GM10266 (cell line): Measurements from ENCODE around the gene ATN1.
"Not testable (repeated sequence)": the region's sequence is repeated elsewhere in the genome, so short reads cannot be mapped to it uniquely, and the experiment has no call there.

Experiments
- DNase-seq: peaks from one replicate; pipeline ENCODE4 v3.0.0; 2012; ENCODE audit errors: extremely low spot score
- TF ChIP-seq, protein P1 (sequence below): IDR thresholded peaks from 2 replicates; pipeline ENCODE4 v1.5.1; 2012; ENCODE audit warnings: mild to moderate bottlenecking, low read depth; ENCODE audit not compliant: control insufficient read depth, insufficient read depth; ENCODE audit errors: missing control alignments

The ATN1 gene, protein sequence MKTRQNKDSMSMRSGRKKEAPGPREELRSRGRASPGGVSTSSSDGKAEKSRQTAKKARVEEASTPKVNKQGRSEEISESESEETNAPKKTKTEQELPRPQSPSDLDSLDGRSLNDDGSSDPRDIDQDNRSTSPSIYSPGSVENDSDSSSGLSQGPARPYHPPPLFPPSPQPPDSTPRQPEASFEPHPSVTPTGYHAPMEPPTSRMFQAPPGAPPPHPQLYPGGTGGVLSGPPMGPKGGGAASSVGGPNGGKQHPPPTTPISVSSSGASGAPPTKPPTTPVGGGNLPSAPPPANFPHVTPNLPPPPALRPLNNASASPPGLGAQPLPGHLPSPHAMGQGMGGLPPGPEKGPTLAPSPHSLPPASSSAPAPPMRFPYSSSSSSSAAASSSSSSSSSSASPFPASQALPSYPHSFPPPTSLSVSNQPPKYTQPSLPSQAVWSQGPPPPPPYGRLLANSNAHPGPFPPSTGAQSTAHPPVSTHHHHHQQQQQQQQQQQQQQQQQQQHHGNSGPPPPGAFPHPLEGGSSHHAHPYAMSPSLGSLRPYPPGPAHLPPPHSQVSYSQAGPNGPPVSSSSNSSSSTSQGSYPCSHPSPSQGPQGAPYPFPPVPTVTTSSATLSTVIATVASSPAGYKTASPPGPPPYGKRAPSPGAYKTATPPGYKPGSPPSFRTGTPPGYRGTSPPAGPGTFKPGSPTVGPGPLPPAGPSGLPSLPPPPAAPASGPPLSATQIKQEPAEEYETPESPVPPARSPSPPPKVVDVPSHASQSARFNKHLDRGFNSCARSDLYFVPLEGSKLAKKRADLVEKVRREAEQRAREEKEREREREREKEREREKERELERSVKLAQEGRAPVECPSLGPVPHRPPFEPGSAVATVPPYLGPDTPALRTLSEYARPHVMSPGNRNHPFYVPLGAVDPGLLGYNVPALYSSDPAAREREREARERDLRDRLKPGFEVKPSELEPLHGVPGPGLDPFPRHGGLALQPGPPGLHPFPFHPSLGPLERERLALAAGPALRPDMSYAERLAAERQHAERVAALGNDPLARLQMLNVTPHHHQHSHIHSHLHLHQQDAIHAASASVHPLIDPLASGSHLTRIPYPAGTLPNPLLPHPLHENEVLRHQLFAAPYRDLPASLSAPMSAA (N-terminal part only)

DNA sequence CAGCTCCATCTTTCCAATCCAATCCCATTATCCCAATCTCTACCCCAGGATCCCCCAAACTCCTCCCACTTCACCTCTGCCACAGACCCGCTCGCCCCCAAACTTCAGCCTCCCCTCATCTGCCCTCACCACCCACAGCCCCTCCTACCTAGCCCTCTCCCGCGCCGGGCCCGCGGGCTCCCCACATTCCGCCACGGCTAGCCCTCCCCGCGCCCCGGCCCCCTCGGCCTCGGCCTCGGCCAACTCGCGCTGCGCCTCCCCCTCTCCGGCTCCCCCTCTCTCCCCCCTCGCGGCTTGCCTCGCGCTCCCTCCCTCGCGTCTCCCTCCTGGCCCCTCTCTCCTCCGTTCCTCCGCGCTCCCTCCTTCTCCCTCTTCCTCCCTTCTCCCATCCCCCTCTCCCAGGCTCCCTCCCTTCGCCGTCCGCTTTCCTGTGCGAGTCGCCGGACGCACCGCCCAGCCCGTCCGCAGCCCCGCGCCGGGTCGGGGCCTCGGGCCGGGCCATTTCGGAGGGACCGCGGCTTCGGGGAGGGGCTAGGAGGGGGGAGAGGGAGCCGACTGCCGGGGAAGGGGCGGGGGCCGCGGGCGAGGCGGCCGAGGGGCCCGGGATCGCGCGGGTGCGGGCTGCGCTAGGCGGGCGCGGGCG is at the start of gene ATN1:
Gene ATN1 (plus strand): TSS at position 581 of the 643 bp plus-strand sequence. CDS start 6,043 bp downstream, outside the sequence.
- DNase-seq, result peak; percentile 81
- TF ChIP-seq, protein P1, sequence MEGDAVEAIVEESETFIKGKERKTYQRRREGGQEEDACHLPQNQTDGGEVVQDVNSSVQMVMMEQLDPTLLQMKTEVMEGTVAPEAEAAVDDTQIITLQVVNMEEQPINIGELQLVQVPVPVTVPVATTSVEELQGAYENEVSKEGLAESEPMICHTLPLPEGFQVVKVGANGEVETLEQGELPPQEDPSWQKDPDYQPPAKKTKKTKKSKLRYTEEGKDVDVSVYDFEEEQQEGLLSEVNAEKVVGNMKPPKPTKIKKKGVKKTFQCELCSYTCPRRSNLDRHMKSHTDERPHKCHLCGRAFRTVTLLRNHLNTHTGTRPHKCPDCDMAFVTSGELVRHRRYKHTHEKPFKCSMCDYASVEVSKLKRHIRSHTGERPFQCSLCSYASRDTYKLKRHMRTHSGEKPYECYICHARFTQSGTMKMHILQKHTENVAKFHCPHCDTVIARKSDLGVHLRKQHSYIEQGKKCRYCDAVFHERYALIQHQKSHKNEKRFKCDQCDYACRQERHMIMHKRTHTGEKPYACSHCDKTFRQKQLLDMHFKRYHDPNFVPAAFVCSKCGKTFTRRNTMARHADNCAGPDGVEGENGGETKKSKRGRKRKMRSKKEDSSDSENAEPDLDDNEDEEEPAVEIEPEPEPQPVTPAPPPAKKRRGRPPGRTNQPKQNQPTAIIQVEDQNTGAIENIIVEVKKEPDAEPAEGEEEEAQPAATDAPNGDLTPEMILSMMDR, result no peak

DNA sequence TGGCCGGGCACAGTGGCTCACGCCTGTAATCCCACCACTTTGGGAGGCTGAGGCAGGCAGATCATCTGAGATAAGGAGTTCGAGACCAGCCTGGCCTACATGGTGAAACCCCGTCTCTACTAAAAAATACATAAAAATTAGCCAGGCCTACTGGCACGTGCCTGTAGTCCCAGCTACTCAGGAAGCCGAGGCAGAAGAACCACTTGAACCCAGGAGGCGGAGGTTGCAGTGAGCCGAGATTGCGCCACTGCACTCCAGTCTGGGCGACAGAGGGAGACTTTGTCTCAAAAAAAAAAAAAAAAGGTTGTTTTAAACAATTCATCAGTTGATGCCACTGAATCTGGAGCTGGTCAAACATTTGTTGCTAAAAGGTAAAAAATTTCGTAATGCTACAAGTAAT is 47.9 kb upstream of the ATN1 start:
- not testable (repeated sequence) for DNase-seq

DNA sequence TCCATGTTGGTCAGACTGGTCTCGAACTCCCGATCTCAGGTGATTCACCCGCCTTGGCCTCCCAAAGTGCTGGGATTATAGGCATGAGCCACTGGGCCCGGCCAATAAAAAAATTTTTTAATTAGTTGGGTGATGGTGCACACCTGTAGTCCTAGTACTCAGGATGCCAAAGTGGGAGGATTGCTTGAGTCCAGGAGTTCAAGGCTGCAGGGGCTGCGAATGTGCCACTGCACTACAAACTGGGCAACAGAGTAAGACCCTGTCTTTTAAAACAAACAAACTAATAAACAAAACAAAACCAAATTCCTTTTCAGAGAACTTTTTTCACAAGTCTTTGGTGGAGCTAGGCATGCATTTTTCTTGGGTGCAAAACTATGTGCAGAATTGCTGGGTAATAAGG is 44.5 kb upstream of the ATN1 start:
- no peak for DNase-seq
- TF ChIP-seq, protein P1, result no peak

DNA sequence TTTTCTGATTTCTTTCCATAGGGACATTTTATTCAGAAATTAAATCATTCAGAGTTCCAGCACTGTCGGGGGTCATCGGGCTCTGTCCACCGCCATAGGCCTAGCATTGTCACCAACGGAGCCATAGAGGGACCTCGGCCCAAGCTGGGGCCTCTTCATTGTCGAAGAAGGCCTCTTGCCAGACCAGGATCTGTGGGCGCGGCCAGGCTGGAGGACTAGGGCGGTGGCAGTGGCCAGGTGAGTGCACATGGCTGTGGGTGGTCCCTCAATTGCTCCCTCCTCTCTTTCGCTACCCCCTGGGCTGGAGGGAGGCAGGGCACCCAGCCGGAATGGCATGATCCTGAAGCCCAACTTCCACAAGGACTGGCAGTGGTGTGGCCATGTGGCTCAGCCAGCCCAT is 44.1 kb upstream of the ATN1 start:
- DNase-seq, result no peak
- TF ChIP-seq, protein P1, result no peak

DNA sequence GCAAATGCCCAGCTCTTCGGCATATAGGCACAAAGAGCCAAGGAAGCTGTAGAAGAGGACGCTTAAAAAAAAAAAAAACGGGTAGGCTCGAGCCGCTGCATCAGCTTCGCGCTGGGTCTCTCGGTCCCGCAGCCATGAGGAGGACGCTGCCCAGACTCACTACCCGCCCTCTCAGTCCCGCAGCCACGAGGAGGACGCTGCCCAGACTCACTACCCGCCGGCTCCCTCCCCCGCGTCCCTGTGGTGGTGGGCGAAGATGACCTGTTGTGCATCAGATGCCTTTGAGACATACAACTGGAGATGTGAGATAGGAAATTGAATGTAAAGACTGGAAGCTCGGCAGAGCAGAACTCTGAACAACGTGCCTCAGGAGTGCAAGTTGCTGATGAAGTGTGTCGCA is 43.2 kb upstream of the ATN1 start:
- no peak for DNase-seq
- TF ChIP-seq, protein P1, result no peak

DNA sequence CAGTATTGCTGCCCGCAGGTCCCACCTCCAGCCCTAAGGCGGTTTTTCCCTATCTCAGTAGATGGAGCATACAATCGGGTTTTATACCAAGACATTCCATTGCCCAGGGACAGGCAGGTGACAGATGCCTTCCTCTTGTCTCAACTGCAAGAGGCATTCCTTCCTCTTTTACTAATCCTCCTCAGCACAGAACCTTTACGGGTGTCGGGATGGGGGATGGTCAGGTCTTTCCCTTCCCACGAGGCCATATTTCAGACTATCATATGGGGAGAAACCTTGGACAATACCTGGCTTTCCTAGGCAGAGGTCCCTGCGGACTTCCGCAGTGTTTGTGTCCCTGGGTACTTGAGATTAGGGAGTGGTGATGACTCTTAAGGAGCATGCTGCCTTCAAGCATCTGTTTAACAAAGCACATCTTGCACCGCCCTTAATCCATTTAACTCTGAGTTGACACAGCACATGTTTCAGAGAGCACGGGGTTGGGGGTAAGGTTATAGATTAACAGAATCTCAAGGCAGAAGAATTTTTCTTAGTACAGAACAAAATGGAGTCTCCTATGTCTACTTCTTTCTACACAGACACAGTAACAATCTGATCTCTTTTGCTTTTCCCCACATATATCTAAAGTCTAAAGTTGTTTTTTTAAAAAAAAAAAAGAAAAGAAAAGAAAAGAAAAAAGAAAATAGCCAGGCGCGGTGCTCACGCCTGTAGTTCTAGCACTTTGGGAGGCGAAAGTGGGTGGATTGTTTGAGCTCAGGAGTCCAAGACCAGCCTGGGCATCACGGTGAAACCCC is 41.4 kb upstream of the ATN1 start:
- not testable (repeated sequence) for DNase-seq

DNA sequence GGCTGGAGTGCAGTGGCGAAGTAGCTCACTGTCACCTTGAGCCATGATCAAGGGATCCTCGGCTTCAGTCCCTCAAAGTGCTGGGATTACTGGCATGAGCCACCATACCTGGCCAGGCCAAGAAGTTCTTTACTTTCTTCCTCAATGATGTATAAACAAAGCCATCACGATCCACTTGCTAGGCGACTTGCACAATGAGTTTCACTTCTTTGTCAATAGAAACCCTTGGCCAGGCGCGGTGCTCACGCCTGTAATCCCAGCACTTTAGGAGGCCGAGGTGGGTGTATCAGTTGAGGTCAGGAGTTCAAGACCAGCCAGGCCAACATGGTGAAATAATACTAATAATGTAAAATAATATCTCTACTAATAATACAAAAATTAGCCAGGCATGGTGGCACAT is 40.3 kb upstream of the ATN1 start:
- TF ChIP-seq, protein P1, result no peak
- no peak for DNase-seq
